Hepatocyte (in vitro differentiated cells): ENCODE measurements around the gene UGT1A7. TPM values are rescaled to one million over a fixed set of nuclear protein-coding genes. Genes with fewer than 3 reads are reported as not detected.

ENCODE experiments used
- DNase-seq: peaks from one replicate; pipeline ENCODE4 v3.0.0-alpha.2; 2016; ENCODE audit warnings: low spot score
- H2AFZ ChIP-seq: fragments of 200-600 bp; sonication (generic); 2 replicates; pipeline ENCODE4 v1.6.0; 2016; ENCODE audit warnings: antibody characterized with exemption, mild to moderate bottlenecking
- H3K27ac ChIP-seq: fragments of 200-600 bp; sonication (generic); 2 replicates; pipeline ENCODE4 v1.5.1; 2016; ENCODE audit warnings: mild to moderate bottlenecking
- H3K27me3 ChIP-seq: fragments of 200-600 bp; sonication (generic); 2 replicates; pipeline ENCODE4 v1.6.1; 2016
- H3K36me3 ChIP-seq: fragments of 200-600 bp; sonication (generic); replicated peaks from 2 replicates; pipeline ENCODE4 v1.5.1; 2016; ENCODE audit warnings: low read depth; ENCODE audit not compliant: insufficient read depth
- H3K4me1 ChIP-seq: fragments of 200-600 bp; sonication (generic); 2 replicates; pipeline ENCODE4 v1.5.1; 2016; ENCODE audit warnings: mild to moderate bottlenecking, moderate library complexity; ENCODE audit not compliant: insufficient read depth
- H3K4me2 ChIP-seq: fragments of 200-600 bp; sonication (generic); 2 replicates; pipeline ENCODE4 v1.6.0; 2016
- H3K4me3 ChIP-seq: fragments of 200-600 bp; sonication (generic); 2 replicates; pipeline ENCODE4 v1.5.1; 2016; ENCODE audit warnings: mild to moderate bottlenecking
- H3K79me2 ChIP-seq: fragments of 200-600 bp; sonication (generic); 2 replicates; pipeline ENCODE4 v1.6.0; 2017; ENCODE audit warnings: mild to moderate bottlenecking
- H3K9me2 ChIP-seq: fragments of 200-600 bp; sonication (generic); replicated peaks from 2 replicates; pipeline ENCODE4 v1.6.0; 2017; ENCODE audit warnings: mild to moderate bottlenecking; ENCODE audit not compliant: insufficient read depth
- H3K9me3 ChIP-seq: fragments of 200-600 bp; sonication (generic); 2 replicates; pipeline ENCODE4 v1.5.1; 2016; ENCODE audit warnings: low read depth, mild to moderate bottlenecking
- H4K20me1 ChIP-seq: fragments of 200-600 bp; sonication (generic); 2 replicates; pipeline ENCODE4 v1.6.0; 2016; ENCODE audit warnings: mild to moderate bottlenecking; ENCODE audit not compliant: insufficient read depth, poor library complexity, severe bottlenecking
- EZH2 ChIP-seq: fragments of 200-600 bp; sonication (generic); IDR thresholded peaks from 2 replicates; pipeline ENCODE4 v1.6.1; 2016; ENCODE audit warnings: antibody characterized with exemption, mild to moderate bottlenecking, borderline replicate concordance
- EZH2phosphoT487 ChIP-seq: fragments of 200-600 bp; sonication (generic); IDR thresholded peaks from one replicate; pipeline ENCODE4 v1.6.1; 2018; ENCODE audit warnings: antibody characterized with exemption, mild to moderate bottlenecking, low read depth, moderate library complexity; ENCODE audit not compliant: unreplicated experiment, severe bottlenecking
- WGBS: methylation state at CpG from one replicate; pipeline ENCODE4 v1.1.6; 2016; ENCODE audit warnings: low lambda C conversion rate; ENCODE audit errors: missing lambda C conversion rate; 5-methylcytosine and 5-hydroxymethylcytosine counted together
- polyA plus RNA-seq: library from polyadenylated mRNA; unstranded; fragments of >200 nt; fragmentation: Nextera tagmentation; extraction: Ambion mirVana; gene quantifications from 2 replicates; pipeline ENCODE4 v1.2.1, GENCODE V29; 2016
- total RNA-seq: library from RNA; depleted of rRNA; stranded (reverse); fragments of >200 nt; gene quantifications from 2 replicates; pipeline ENCODE4 v1.2.3, GENCODE V29; 2014
- TF ChIP-seq, protein P1 (sequence below): fragments of 200-600 bp; sonication (generic); IDR thresholded peaks from 2 replicates; pipeline ENCODE4 v1.5.1; 2016; ENCODE audit warnings: antibody characterized with exemption, mild to moderate bottlenecking; ENCODE audit not compliant: poor library complexity

UGT1A7 gene
- total and polyA plus RNA-seq, 2 experiments from 2014 or later = 0.07 TPM; not detected in 1

DNA sequence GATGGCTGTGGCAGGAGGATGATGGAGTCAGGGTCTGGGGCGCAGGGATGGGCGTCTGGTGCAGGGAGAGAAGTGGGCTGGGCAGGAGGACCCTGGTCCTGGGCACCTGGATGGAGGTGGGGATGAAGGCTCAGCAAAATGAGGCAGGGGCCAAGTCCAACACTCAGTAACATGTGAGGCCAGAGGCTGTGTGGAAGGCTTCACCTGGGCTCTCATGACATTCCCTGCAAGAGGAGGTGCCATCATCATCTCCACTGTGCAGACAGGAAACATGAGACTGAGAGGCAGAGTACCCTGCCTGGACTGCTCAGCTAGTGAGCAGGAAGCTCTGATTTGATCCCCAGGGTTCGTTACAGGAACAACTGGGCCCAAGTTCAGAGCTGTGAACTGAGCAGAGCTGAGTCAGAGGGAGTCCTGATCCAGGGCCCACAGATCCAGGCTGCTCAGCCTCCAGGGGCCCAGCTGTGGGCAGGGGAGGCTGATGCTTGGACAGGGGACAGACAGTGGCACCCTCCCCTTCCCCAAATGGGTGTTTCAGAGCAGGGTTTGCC is 135.7 kb downstream of the UGT1A7 start:
- no peak overlapping the region for H3K4me3 ChIP-seq
- no peak for DNase-seq
- TF ChIP-seq EZH2 (no peak), EZH2phosphoT487 (no peak)
- TF ChIP-seq, protein P1, sequence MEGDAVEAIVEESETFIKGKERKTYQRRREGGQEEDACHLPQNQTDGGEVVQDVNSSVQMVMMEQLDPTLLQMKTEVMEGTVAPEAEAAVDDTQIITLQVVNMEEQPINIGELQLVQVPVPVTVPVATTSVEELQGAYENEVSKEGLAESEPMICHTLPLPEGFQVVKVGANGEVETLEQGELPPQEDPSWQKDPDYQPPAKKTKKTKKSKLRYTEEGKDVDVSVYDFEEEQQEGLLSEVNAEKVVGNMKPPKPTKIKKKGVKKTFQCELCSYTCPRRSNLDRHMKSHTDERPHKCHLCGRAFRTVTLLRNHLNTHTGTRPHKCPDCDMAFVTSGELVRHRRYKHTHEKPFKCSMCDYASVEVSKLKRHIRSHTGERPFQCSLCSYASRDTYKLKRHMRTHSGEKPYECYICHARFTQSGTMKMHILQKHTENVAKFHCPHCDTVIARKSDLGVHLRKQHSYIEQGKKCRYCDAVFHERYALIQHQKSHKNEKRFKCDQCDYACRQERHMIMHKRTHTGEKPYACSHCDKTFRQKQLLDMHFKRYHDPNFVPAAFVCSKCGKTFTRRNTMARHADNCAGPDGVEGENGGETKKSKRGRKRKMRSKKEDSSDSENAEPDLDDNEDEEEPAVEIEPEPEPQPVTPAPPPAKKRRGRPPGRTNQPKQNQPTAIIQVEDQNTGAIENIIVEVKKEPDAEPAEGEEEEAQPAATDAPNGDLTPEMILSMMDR = no peak
- H3K36me3 ChIP-seq = no peaks in the 10 kb centered on the region
- H3K9me2 ChIP-seq = no peaks in the 10 kb centered on the region
- H3K9me3 ChIP-seq = no peaks in the 10 kb centered on the region
- 85% methylated on average over 3 of the region's 3 CpGs for WGBS
- H3K27ac ChIP-seq = no peak overlapping the region
- no peaks in the 10 kb centered on the region for H3K79me2 ChIP-seq
- H3K4me1 ChIP-seq = peaks cover 10% of the 10 kb centered on the region
- no peak overlapping the region for H2AFZ ChIP-seq
- H3K27me3 ChIP-seq = no peaks in the 10 kb centered on the region
- H3K4me2 ChIP-seq = no peak overlapping the region
- no peaks in the 10 kb centered on the region for H4K20me1 ChIP-seq

DNA sequence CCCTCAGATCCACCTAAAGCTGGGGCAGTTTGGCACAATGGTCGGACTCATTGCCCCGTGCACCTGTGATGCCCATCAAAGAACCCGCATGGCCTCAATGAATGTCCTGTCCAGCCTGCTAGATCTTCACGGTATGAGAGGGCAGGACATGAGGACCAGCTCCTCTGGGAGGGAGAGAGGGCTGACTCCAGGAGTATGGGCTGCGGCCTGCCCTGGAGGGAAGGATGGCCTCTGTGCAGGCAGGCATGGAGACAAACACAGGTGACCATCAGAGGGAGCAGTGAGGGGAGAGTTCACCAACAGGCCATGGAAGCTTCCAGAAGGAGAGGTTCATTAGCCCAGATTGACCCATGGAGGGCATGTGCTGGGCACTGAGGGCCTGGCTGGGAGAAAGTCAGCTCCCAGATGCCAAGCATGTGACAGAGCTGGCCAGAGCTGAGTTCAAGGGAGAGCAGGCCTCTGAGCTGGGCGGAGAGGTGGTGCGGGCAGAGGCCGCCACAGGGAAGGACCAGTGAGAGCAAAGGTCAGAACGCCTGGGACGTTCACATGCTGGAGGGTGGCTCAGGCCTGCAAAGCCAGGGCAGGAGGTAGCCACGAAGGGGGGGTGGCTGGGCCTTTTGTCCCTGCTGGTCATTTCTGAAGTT is 136.4 kb downstream of the UGT1A7 start:
- Histone ChIP-seq H3K4me2 (no peak overlapping the region), H4K20me1 (no peaks in the 10 kb centered on the region), H2AFZ (no peak overlapping the region), H3K9me2 (no peaks in the 10 kb centered on the region), H3K4me1 (peaks cover 10% of the 10 kb centered on the region), H3K79me2 (no peaks in the 10 kb centered on the region), H3K4me3 (no peak overlapping the region), H3K27ac (no peak overlapping the region), H3K9me3 (no peaks in the 10 kb centered on the region), H3K36me3 (no peaks in the 10 kb centered on the region), H3K27me3 (no peaks in the 10 kb centered on the region)
- TF ChIP-seq EZH2phosphoT487 = no peak
- TF ChIP-seq EZH2 = no peak
- TF ChIP-seq, protein P1 = no peak
- DNase-seq = no peak
- 89% methylated on average over 11 of the region's 11 CpGs for WGBS

DNA sequence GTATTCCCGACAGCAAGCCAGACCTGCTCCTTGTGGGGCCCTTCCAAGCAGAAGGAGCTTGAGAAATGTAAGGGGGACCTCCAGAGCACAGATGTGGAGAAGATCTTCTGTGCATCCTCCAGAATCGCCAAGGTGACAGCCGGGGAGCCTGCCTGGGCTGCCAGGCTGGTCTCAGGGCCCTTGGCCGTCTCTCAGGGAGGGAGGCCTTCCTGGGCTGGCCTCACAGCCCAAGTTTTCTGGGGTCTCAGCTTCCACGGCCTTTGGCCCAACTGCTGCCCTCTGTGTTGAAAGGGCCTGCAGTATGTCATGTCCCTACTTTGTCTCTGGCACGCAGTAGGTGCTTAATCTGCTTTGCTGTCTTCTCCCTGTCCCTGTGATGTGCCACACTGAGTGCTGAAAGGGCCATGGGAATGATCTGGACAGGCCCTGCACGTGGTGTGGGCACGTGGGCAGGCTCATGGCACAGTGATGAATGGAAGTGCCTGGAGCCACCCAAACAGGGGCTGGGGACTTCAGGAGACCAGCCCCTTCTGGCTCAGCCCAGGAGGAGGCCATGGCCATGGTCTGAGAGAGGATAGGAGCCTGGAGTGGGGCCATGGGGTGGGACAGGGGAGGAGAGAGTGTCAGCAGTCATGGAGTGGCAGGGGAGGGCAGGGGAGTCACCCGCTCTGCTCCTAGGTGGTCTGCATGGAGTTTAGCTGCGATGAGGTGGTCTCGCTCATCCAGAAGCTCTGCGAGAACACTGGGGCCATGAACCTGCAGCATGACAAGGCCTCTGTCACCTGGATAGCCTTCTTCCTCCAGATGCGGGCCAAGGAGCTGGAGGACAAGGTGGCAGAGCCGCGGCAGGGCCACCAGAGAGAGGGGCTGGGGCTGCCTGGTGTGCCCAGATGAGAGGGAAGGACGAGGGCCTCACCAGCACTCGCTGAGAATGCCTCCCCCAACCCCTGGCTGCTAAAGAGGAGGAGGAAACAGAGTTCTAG is 137.2 kb downstream of the UGT1A7 start:
- Histone ChIP-seq H3K4me2 (no peak overlapping the region), H3K79me2 (no peaks in the 10 kb centered on the region), H3K4me3 (no peak overlapping the region), H3K27me3 (no peaks in the 10 kb centered on the region), H2AFZ (no peak overlapping the region), H3K9me2 (no peaks in the 10 kb centered on the region), H4K20me1 (no peaks in the 10 kb centered on the region), H3K4me1 (peaks cover 10% of the 10 kb centered on the region), H3K36me3 (no peaks in the 10 kb centered on the region), H3K9me3 (no peaks in the 10 kb centered on the region), H3K27ac (no peak overlapping the region)
- no peak for DNase-seq
- 89% methylated on average over 16 of the region's 17 CpGs for WGBS
- TF ChIP-seq EZH2 = no peak
- TF ChIP-seq, protein P1 = no peak
- no peak for TF ChIP-seq EZH2phosphoT487
